C4-2B (cell line): Measurements from ENCODE around the gene POLR2M.

Source experiments
- CTCF ChIP-seq: fragments of 450-650 bp; conservative IDR thresholded peaks from 2 replicates; pipeline ENCODE4 v1.5.1; 2017; ENCODE audit warnings: mild to moderate bottlenecking
- ZFX ChIP-seq: fragments of 450-650 bp; IDR thresholded peaks from 2 replicates; pipeline ENCODE4 v1.6.1; 2017

GRCh38 chr15:57726411-57726810, 19.9 kb downstream of the POLR2M start:
- TF ChIP-seq CTCF (no peak), ZFX (no peak)
